OCI-LY7 (cell line): ENCODE data around the gene CDYL. TPM values are rescaled to one million over a fixed set of nuclear protein-coding genes. Genes with fewer than 3 reads are reported as not detected.

Experiments used
- BruUV-seq: library from RNA; stranded (reverse); fragments of 400-500 nt; replicated peaks from 2 replicates; lab custom pipeline; 2021; lab: Mats Ljungman, UMichigan
- CTCF ChIA-PET: fragments of 300-600 bp; sonication (Branson Sonifier 250); formaldehyde crosslinking; loops from one replicate; lab custom pipeline; 2022; ENCODE audit warnings: antibody characterized with exemption; ENCODE audit not compliant: unreplicated experiment; lab: Charles Lee
- POLR2A ChIA-PET: fragments of 300-600 bp; sonication (Branson Sonifier 250); formaldehyde crosslinking; loops from one replicate; lab custom pipeline; 2022; ENCODE audit warnings: antibody characterized with exemption; lab: Charles Lee
- DNase-seq: peaks from one replicate; pipeline ENCODE4 v3.0.0-alpha.2; 2015; ENCODE audit warnings: low spot score
- H2AFZ ChIP-seq: fragments of 200-600 bp; sonication (generic), shearing (Covaris generic); 2 replicates; pipeline ENCODE4 v1.6.1; 2014; ENCODE audit warnings: mild to moderate bottlenecking, antibody characterized with exemption, low read length, moderate library complexity
- H3K27ac ChIP-seq: fragments of 200-600 bp; sonication (generic); 2 replicates; pipeline ENCODE4 v1.5.1; 2014; ENCODE audit warnings: mixed run types, low read depth, mild to moderate bottlenecking, moderate library complexity, low read length, inconsistent platforms; ENCODE audit not compliant: poor library complexity, severe bottlenecking
- H3K36me3 ChIP-seq: fragments of 200-600 bp; sonication (generic); 2 replicates; pipeline ENCODE4 v1.6.1; 2014; ENCODE audit warnings: mild to moderate bottlenecking, antibody characterized with exemption, low read length, moderate library complexity, mixed read lengths; ENCODE audit not compliant: insufficient read depth
- H3K4me1 ChIP-seq: fragments of 200-600 bp; sonication (generic); 2 replicates; pipeline ENCODE4 v1.5.1; 2014; ENCODE audit warnings: mild to moderate bottlenecking, low read length; ENCODE audit not compliant: insufficient read depth, poor library complexity, severe bottlenecking
- H3K4me2 ChIP-seq: fragments of 200-600 bp; sonication (generic); 2 replicates; pipeline ENCODE4 v1.6.1; 2014; ENCODE audit warnings: mild to moderate bottlenecking, low read length
- H3K4me3 ChIP-seq: fragments of 200-600 bp; sonication (generic); 2 replicates; pipeline ENCODE4 v1.5.1; 2014; ENCODE audit warnings: mild to moderate bottlenecking, low read depth, low read length; ENCODE audit not compliant: poor library complexity, severe bottlenecking
- H3K79me2 ChIP-seq: fragments of 200-600 bp; sonication (generic); 2 replicates; pipeline ENCODE4 v1.6.1; 2016; ENCODE audit warnings: low read depth, mild to moderate bottlenecking, low read length, moderate library complexity, mixed read lengths; ENCODE audit not compliant: insufficient read depth
- H3K9me2 ChIP-seq: fragments of 200-600 bp; sonication (generic); 2 replicates; pipeline ENCODE4 v1.6.1; 2016; ENCODE audit warnings: mild to moderate bottlenecking, low read length, mixed read lengths; ENCODE audit not compliant: insufficient read depth
- H3K9me3 ChIP-seq: fragments of 200-600 bp; sonication (generic); 2 replicates; pipeline ENCODE4 v1.6.1; 2014; ENCODE audit warnings: mild to moderate bottlenecking, mixed run types, low read length, mixed read lengths
- H4K20me1 ChIP-seq: fragments of 200-600 bp; sonication (generic); 2 replicates; pipeline ENCODE4 v1.6.1; 2014; ENCODE audit warnings: mild to moderate bottlenecking, antibody characterized with exemption, low read length, moderate library complexity, mixed read lengths; ENCODE audit not compliant: insufficient read depth
- CTCF ChIP-seq: fragments of 200-600 bp; sonication (generic); conservative IDR thresholded peaks from 2 replicates; pipeline ENCODE4 v1.5.1; 2014; ENCODE audit warnings: mild to moderate bottlenecking, antibody characterized with exemption, low read length, moderate library complexity, mixed read lengths
- EZH2phosphoT487 ChIP-seq: fragments of 200-600 bp; sonication (generic); IDR thresholded peaks from 2 replicates; pipeline ENCODE4 v1.6.1; 2018; ENCODE audit warnings: low read depth, borderline replicate concordance, mild to moderate bottlenecking, mixed run types, antibody characterized with exemption, low read length, moderate library complexity, mixed read lengths
- intact Hi-C: fragments of 100-400 bp; cut with micrococcal nuclease; formaldehyde crosslinking; loops from one replicate; pipeline ENCODE4 v1.10.0; 2022; ENCODE audit not compliant: unreplicated experiment
- total RNA-seq, 2 experiments: library from RNA; depleted of rRNA in 1 of 2; stranded (reverse); fragments of >200 nt in 1 of 2; shearing (Covaris generic) in 1 of 2; gene quantifications; 2 replicates each; pipeline ENCODE4 v1.2.3, GENCODE V29; 2014 to 2022

CDYL gene
- total RNA-seq, 2 experiments from 2014 or later, result 33.6 to 76.4 TPM

DNA sequence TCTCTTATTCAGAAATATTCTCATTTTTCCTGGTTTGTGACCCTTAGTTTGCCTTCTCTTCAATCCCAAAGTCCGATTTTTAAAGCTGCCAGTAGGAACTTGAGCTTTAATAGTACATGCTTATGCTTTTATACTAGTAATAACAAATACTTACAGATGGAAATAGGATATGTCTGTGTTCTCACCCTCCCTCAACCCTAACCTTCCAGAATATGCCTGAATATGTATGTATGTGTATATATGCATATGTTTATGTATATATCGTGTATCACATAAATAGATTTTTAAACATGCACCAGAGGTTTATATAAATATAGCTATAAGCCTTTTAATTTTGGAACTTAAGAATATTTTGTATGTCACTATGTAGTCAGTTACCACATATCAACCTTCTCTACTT, 38.8 kb downstream of the CDYL start:
- no peak for TF ChIP-seq EZH2phosphoT487
- no peak for TF ChIP-seq CTCF
- Histone ChIP-seq H3K36me3 (no peaks in the 10 kb centered on the region), H3K27ac (no peak overlapping the region), H3K79me2 (peaks cover 89% of the 10 kb centered on the region), H3K9me3 (no peaks in the 10 kb centered on the region), H2AFZ (no peak overlapping the region), H3K9me2 (no peaks in the 10 kb centered on the region), H4K20me1 (peaks cover 46% of the 10 kb centered on the region), H3K4me1 (peaks cover 14% of the 10 kb centered on the region), H3K4me3 (no peak overlapping the region), H3K4me2 (no peak overlapping the region)
- BruUV-seq, result no TSS peak
- CTCF ChIA-PET, result no interaction called here
- DNase-seq, result no peak
- intact Hi-C loops, result no loop called here
- POLR2A ChIA-PET, result interaction anchor here (0.8 to 2.0 kb wide), 7 partner anchors 11 to 70 kb away, joined by 3 to 19 read pairs (median 4); no protein-coding TSS in a partner anchor

DNA sequence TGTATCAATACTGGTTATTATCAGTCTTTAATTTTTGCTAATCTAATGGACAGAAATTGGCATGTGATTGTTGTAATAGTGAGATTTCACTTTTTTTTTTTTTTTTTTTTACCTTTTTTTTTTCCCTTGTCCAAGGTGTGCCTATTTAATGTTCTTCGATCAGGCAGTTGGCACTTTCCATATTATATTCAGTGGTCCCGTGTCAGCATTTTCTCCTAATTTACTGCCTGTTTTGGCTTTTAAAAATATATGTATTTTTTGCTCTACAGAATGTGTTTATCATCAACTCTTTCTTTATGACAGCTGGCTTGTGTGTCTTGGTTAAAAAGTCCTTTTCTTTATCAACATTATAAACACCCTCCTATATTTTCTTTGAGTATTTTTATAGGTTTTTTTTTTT, 39.4 kb downstream of the CDYL start:
- intact Hi-C loops, result no loop called here
- Histone ChIP-seq H3K4me2 (no peak overlapping the region), H3K4me3 (no peak overlapping the region), H3K79me2 (peaks cover 83% of the 10 kb centered on the region), H3K9me3 (no peaks in the 10 kb centered on the region), H3K27ac (no peak overlapping the region), H2AFZ (no peak overlapping the region), H3K36me3 (no peaks in the 10 kb centered on the region), H3K9me2 (no peaks in the 10 kb centered on the region), H4K20me1 (peaks cover 44% of the 10 kb centered on the region), H3K4me1 (peaks cover 13% of the 10 kb centered on the region)
- no TSS peak for BruUV-seq
- DNase-seq, result no peak
- TF ChIP-seq CTCF, result no peak
- TF ChIP-seq EZH2phosphoT487, result no peak
- ChIA-PET POLR2A (interaction anchor here (0.6 to 2.0 kb wide), 11 partner anchors 11 to 490 kb away, joined by 3 to 19 read pairs (median 4); no protein-coding TSS in a partner anchor), CTCF (no interaction called here)

DNA sequence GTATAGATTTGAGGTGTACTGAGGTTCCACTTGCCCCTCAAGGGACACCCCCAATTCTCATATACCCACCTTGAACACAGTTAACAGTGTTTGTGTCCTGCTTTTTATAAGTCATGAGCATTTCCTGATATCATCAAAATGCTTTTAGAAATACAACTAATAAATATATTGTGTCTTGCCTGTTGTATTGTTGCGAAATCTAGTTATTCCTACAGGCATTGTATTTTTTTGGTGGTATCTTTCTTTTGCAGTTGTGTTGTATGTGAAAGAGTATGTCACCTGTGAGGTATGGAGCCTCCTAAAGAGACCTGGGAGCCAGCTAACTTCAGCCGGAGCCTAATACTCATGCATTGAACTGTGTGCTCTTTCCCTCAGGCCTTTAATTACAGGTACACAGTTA, 40.7 kb downstream of the CDYL start:
- Histone ChIP-seq H3K9me2 (no peaks in the 10 kb centered on the region), H3K4me1 (peaks cover 8% of the 10 kb centered on the region), H3K4me2 (no peak overlapping the region), H3K9me3 (no peaks in the 10 kb centered on the region), H2AFZ (no peak overlapping the region), H3K79me2 (peaks cover 76% of the 10 kb centered on the region), H3K36me3 (no peaks in the 10 kb centered on the region), H3K27ac (no peak overlapping the region), H4K20me1 (peaks cover 34% of the 10 kb centered on the region), H3K4me3 (no peak overlapping the region)
- ChIA-PET POLR2A (interaction anchor here (0.7 to 1.4 kb wide), 2 partner anchors 9 to 27 kb away, joined by 3 to 7 read pairs; no protein-coding TSS in a partner anchor), CTCF (no interaction called here)
- intact Hi-C loops, result no loop called here
- TF ChIP-seq EZH2phosphoT487, result no peak
- no peak for TF ChIP-seq CTCF
- DNase-seq, result no peak
- no TSS peak for BruUV-seq
